SW480 (cell line): Measurements from ENCODE around the gene E2F4.

Experiments
- DNase-seq: peaks from one replicate; pipeline ENCODE4 v3.0.0-alpha.2; 2016; ENCODE audit warnings: low spot score

The E2F4 gene

DNA sequence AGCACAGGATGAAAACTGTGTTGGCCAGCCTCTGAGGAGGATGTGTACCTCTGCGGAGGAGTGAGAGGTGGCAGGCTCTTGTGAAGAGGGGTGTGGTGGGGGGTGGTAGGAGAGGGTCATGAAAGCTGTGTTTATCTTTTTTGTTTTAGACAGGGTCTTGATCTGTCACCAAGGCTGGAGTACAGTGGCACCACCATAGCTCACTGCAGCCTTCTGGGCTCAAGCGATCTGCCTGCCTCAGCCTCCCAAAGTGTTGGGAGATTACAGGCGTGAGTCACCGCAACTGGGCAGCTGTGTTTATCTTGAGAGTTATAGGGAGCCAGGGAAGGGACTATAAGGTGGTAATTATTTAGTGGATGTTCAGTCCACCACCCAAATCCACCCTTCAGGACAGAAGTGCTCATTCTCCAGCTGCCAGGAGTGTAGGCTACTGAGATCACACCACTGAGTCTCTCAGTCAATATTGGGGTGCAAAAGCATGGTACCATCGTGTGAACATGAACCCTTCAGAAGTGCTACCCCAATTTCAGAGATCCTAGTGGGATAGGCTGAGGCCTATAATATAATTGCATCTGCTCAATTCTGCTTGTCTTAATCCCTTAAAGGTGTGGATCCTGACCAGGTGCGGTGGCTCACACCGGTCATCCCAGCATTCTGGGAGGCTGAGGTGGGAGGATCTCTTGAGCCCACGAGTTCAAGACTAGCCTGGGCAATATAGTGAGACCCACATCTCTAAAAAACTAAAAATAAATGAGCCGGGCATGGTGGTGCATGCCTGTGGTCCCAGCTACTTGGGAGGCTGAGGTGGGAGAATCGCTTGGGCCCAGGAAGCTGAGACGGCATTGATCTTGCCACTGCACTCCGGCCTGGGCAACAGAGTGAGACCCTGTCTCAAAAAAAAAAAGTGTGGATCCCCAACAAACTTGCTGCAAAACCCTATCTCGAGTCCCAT, 1.2 kb upstream of the E2F4 start:
- no peak for DNase-seq

DNA sequence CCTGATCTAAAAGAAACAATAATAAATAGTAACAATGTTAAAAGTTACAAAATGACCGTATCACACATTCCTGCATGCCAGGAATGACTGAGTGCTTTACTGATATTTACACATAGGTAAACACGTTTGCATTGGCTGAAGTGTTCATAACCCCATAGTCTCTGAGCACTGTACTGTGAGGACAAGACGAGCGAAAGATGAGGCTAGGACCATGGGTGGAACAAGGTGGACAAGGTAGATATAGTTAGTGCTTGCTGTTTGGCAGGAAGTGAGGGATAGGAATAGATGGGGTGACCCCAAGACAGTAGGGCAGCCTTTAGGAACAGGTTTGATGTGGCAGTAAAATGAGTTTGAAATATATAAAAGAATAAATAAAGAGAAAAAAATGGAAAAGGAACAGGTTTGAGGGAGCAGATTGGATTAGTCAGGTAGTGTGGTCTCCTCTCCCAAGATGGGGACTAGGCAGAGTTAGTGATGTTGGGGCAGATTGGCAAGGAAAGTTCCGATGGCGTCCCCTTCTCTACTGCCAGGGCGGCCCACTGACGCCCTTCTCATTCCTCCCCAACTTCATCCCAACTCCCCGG, 452 bp upstream of the E2F4 start:
- no peak for DNase-seq

DNA sequence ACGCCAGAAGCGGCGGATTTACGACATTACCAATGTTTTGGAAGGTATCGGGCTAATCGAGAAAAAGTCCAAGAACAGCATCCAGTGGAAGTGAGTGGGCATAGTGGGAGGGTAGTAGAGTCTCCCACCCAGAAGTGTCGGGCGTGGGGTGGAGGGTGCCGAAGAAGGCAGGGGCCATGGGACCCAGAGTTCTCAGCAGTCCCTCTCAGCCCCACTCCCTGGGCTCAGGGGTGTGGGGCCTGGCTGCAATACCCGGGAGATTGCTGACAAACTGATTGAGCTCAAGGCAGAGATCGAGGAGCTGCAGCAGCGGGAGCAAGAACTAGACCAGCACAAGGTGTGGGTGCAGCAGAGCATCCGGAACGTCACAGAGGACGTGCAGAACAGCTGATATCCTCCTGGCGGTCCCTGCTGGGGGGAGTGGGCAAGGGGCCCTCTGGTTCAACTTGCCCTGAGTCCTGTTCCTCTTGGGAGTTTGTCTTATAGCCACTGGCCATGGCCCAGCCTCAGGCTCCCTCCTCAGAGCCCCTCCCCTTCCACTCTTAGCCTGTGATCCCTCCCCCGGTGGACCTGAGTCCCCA, 916 bp downstream of the E2F4 start:
- DNase-seq = no peak

DNA sequence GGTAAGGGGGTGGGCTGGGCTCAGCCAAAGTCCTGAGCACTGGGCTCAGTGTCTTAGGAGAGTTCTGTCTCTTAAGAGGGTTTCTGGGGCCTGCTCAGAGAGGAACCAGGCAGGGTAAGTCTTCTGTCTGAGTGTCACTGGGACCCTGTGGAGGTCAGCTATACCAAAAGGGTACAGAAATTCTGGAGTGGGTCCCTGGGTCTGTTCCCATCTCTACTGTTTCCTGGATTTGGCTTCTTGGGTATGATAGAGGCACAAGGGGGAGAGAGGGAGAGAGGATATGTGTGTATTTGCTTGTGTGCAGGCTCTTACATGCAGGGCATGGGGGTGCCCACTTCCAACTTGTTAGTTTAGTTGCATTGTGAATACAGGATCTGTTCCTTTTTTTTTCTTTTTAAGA, 1.6 kb downstream of the E2F4 start:
- no peak for DNase-seq

GRCh38 chr16:67194260-67194659, 2.3 kb downstream of the E2F4 start:
- DNase-seq = no peak

DNA sequence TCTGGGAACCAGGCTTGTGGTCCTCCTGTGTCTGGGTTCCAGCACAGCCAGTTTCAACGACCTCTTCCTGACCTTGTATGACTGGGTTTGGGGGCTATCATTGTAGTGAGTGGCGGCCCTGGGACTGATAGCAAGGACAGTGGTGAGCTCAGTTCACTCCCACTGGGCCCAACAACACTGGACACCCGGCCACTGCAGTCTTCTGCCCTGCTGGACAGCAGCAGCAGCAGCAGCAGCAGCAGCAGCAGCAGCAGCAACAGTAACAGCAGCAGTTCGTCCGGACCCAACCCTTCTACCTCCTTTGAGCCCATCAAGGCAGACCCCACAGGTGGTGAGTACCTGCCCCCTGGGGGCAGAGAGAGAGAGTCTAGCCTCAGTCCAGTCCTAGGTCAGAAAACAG, 3.7 kb downstream of the E2F4 start:
- no peak for DNase-seq

DNA sequence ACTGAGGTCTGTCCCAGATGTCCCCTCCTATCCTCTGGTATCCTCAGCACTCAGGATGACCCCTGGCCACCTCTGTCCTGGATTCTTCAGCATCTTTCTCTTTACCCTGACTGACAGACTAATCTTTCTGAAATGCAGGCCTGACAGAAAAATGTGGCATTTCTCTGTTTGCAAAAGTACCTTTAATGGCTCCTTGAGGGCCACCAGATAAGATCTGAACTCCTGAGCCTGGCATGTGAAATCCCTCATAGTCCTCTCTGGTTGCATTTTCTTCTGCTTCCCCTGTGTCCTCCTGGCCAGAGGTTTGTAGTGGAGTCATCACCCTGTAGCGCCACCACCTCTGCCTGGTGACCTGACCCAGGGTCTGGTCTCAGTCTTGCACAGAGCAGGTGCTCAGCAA, 4.9 kb downstream of the E2F4 start:
- no peak for DNase-seq

- DNase-seq = no peak
These were observed 5.7 kb downstream of the E2F4 start for GRCh38 chr16:67197704-67198103.

DNA sequence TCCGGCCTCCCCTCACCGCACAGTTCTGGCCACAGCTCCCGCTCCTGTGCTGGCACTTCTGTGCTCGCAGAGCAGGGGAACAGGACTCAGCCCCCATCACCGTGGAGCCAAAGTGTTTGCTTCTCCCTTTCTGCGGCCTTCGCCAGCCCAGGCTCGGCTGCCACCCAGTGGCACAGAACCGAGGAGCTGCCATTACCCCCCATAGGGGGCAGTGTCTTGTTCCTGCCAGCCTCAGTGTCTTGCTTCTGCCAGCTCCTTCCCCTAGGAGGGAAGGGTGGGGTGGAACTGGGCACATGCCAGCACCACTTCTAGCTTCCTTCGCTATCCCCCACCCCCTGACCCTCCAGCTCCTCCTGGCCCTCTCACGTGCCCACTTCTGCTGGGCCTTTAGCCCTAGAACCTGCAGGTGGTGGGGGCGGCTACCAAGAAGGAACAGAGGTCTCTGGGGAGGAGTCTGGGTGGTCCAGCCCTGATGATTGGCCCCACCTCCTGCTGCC, 6.3 kb downstream of the E2F4 start:
- peak; percentile 52 for DNase-seq

- peak; percentile 69 for DNase-seq
These were observed 7.3 kb downstream of the E2F4 start, which contains the start of gene ELMO3 for GRCh38 chr16:67199011-67199807. Gene ELMO3 (plus strand): TSS chr16:67199131. CDS start chr16:67199327, 196 bp downstream.

GRCh38 chr16:67199808-67200198, 7.8 kb downstream of the E2F4 start:
- DNase-seq = no peak

DNA sequence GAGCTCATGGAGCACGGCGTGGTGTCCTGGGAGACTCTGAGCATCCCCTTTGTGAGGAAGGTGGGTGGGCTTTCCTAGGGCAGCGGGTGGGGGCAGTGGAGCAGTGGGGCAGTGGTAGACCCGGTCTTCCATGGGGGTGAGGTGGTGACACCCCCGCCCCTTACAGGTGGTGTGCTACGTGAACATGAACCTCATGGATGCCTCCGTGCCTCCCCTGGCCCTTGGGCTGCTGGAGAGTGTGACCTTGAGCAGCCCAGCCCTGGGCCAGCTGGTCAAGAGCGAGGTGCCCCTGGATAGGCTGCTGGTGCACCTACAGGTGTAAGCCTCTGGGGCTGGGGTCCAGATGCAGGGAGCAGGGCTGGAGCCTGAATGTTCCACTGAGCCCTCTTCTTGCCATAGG, 8.5 kb downstream of the E2F4 start:
- DNase-seq = no peak

- no peak for DNase-seq
These were observed 9.7 kb downstream of the E2F4 start for GRCh38 chr16:67201411-67202345.

- DNase-seq = no peak
These were observed 10.5 kb downstream of the E2F4 start for GRCh38 chr16:67202426-67202825.

DNA sequence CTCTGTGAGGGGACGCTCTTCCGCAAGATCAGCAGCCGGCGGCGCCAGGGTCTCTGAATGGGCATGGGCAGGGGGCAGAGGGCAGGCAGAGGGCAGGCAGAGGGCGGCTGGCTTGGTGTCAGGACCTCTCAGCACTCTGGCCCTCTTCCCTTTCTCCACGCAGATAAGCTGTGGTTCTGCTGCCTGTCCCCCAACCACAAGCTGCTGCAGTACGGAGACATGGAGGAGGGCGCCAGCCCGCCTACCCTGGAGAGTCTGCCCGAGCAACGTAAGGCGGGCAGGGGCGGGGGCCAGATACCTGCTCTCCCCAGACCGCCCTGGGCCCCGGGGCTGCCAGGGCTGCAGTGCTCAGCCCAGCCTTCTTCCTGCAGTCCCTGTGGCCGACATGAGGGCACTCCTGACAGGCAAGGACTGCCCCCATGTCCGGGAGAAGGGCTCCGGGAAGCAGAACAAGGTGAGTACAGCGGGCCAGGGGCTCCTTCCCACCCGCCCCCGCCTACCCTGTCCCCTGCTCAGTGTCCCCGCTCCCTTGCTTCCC, 11.1 kb downstream of the E2F4 start:
- DNase-seq = no peak

DNA sequence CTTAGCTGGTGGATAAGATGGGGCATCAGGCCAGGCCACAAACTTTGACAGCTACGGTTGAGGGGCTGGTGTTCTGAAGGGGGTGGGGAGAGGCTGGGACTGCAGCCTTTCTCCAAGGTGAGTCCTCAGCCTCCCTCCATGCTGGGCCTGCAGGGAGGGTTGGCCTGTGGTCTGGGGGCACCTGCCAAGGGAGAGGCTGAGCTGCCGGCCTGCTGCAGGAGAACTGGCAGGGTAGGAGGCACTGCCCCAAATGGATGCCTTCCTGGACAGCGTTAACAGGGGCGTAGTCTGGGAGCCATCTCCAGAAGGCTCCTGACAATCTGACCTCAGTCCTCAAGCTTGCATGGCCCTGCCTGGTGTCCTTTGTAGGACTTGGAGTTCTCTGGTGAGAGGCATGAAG, 12.1 kb downstream of the E2F4 start:
- DNase-seq = no peak

- DNase-seq = no peak
These were observed 14.3 kb downstream of the E2F4 start for GRCh38 chr16:67206129-67206837.

GRCh38 chr16:67206838-67207248, 14.9 kb downstream of the E2F4 start:
- DNase-seq = no peak

- DNase-seq = no peak
These were observed 15.5 kb downstream of the E2F4 start for GRCh38 chr16:67207249-67208091.
